Left lung (tissue), 10 donors: Measurements from ENCODE around the gene ALDH16A1. TPM values are rescaled to one million over a fixed set of nuclear protein-coding genes. Genes with fewer than 3 reads are reported as not detected.

Source experiments
- ATAC-seq: fragments of 200-7000 bp; cut with Tn5 transposase; one replicate; pipeline ENCODE4 v1.9.1; 2020; ENCODE audit warnings: moderate library complexity
- DNase-seq, 4 donors: peaks; one replicate each; pipeline ENCODE4 v3.0.0-alpha.2; 2013 to 2020
- H3K27ac ChIP-seq, 2 donors: fragments of 200-600 bp; sonication (generic) in 1 of 2; one replicate each; pipeline versions ENCODE4 v1.5.0 to v1.8.0; 2020 to 2021
- H3K27me3 ChIP-seq, 2 donors: fragments of 200-600 bp; sonication (generic) in 1 of 2; one replicate each; pipeline versions ENCODE4 v1.5.0 to v1.8.0; 2020 to 2021
- H3K36me3 ChIP-seq, 2 donors: fragments of 200-600 bp; sonication (generic) in 1 of 2; one replicate each; pipeline versions ENCODE4 v1.5.0 to v1.8.0; 2020 to 2021
- H3K4me1 ChIP-seq, 2 donors: fragments of 200-600 bp; one replicate each; pipeline ENCODE4 v1.8.0; 2021
- H3K4me3 ChIP-seq, 2 donors: fragments of 200-600 bp; sonication (generic) in 1 of 2; one replicate each; pipeline versions ENCODE4 v1.5.0 to v1.8.0; 2020 to 2021; ENCODE audit warnings: mild to moderate bottlenecking in 1 of 2
- H3K9me3 ChIP-seq, 2 donors: fragments of 200-600 bp; sonication (generic) in 1 of 2; one replicate each; pipeline versions ENCODE4 v1.5.0 to v1.8.0; 2020 to 2021
- intact Hi-C, 2 donors: fragments of 100-400 bp; cut with DNase I; formaldehyde crosslinking; loops; one replicate each; pipeline versions ENCODE4 v1.11.2 to v1.14.2; 2022
- microRNA-seq, 2 donors: library from miRNA; unstranded; fragments of <30 nt; microRNA quantifications; one replicate each; pipeline ENCODE4, GENCODE V29; 2019
- polyA plus RNA-seq, 6 donors: library from polyadenylated mRNA; unstranded; fragments of 120-200 nt; gene quantifications; one replicate each; pipeline ENCODE4 v1.2.1, GENCODE V29; 2013; ENCODE audit not compliant: insufficient read length in 6 of 6
- total RNA-seq, 2 donors: library from RNA; stranded (reverse); fragmentation: NEBNext Ultra II Directional; extraction: Animal tissue kit (Norgen Biotek cat#: 25700); gene quantifications; one replicate each; pipeline ENCODE4 v1.2.1, GENCODE V29; 2021
- TF ChIP-seq, protein P1 (sequence below), 2 donors: fragments of 200-600 bp; sonication (generic) in 1 of 2; IDR thresholded peaks; one replicate each; pipeline versions ENCODE4 v1.5.0 to v1.8.0; 2021; ENCODE audit warnings: antibody characterized with exemption in 2 of 2
- donor health status: DM: no; HTN: yes; CAD: no.
- donor health status: DM: no; HTN: no; CAD: no.

Gene ALDH16A1
- total and polyA plus RNA-seq, 8 donors: 12.6 to 54.2 (median 18.1) TPM

DNA sequence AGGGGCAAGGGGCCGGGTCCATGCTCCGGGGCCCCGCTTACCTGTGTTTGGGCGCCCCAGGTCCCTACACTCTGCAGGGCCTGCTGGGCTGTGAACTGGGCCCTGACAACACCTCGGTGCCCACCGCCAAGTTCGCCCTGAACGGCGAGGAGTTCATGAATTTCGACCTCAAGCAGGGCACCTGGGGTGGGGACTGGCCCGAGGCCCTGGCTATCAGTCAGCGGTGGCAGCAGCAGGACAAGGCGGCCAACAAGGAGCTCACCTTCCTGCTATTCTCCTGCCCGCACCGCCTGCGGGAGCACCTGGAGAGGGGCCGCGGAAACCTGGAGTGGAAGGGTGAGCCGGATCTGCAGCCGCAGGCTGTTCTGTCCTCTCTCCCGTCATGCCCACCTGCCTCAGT, 61.1 kb downstream of the ALDH16A1 start:
- peak; percentile 6 for ATAC-seq
- DNase-seq: peak in 1 of 4 donors; percentile 75
- Histone ChIP-seq H3K4me3 (peak overlapping the region; percentile 72 to 74), H3K36me3 (peaks cover 0 to 14% of the 10 kb centered on the region in 2 donors), H3K27ac (peak overlapping the region in 1 of 2 donors; percentile 91), H3K27me3 (no peaks in the 10 kb centered on the region), H3K4me1 (peaks cover 0 to 59% of the 10 kb centered on the region in 2 donors), H3K9me3 (no peaks in the 10 kb centered on the region)
- TF ChIP-seq, protein P1, sequence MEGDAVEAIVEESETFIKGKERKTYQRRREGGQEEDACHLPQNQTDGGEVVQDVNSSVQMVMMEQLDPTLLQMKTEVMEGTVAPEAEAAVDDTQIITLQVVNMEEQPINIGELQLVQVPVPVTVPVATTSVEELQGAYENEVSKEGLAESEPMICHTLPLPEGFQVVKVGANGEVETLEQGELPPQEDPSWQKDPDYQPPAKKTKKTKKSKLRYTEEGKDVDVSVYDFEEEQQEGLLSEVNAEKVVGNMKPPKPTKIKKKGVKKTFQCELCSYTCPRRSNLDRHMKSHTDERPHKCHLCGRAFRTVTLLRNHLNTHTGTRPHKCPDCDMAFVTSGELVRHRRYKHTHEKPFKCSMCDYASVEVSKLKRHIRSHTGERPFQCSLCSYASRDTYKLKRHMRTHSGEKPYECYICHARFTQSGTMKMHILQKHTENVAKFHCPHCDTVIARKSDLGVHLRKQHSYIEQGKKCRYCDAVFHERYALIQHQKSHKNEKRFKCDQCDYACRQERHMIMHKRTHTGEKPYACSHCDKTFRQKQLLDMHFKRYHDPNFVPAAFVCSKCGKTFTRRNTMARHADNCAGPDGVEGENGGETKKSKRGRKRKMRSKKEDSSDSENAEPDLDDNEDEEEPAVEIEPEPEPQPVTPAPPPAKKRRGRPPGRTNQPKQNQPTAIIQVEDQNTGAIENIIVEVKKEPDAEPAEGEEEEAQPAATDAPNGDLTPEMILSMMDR (IDR thresholded peaks at IDR 0.05): no peak
- intact Hi-C loops: no loop called here

DNA sequence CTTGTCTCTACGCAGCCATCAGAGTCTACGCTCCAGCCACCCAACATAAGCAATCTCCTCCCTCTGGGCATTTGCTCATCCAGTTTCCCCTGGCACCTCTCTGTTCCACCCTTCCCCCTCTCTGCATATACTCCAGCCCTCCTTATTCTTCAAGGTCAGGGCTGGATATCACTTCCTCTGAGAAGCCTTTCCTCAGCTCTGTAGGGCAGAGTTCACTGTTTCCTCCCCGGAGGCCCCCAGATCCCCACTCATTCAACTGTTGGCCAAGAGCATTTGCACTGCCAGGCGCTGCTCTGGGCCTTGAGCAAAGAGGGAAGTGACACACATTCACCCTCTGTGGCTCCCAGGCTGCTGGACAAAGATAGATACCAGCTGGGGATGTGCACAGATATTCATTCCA, 62.7 kb downstream of the ALDH16A1 start:
- Histone ChIP-seq H3K27me3 (no peaks in the 10 kb centered on the region), H3K27ac (peak overlapping the region in 1 of 2 donors; percentile 76), H3K9me3 (no peaks in the 10 kb centered on the region), H3K4me1 (peaks cover 0 to 64% of the 10 kb centered on the region in 2 donors), H3K4me3 (peak overlapping the region in 1 of 2 donors; percentile 74), H3K36me3 (peaks cover 0 to 29% of the 10 kb centered on the region in 2 donors)
- DNase-seq: peak in 1 of 4 donors; percentile 78
- peak; percentile 30 for ATAC-seq
- TF ChIP-seq, protein P1 (IDR thresholded peaks at IDR 0.05): no peak
- intact Hi-C loops: no loop called here

DNA sequence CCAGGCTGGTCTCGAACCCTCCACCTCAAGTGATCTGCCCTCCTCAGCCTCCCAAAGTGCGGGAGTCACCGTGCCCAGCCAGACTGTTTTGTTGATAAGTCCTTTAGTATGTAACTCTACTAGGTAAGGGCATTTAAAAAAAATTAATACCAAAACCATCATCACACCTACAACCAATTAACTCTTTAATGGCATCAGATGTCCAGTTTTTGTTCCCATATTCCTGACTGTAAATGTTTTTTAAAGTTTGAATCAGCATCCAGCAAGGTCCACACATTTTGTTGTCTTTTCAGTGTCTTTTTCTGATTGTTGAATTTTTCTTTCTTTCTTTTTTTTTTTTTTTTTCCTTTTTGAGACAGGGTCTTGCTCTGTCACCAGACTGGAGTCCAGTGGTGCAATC, 65.0 kb downstream of the ALDH16A1 start:
- Histone ChIP-seq H3K27ac (no peak overlapping the region), H3K27me3 (no peaks in the 10 kb centered on the region), H3K4me1 (peaks cover 0 to 47% of the 10 kb centered on the region in 2 donors), H3K9me3 (no peaks in the 10 kb centered on the region), H3K4me3 (no peak overlapping the region), H3K36me3 (peaks cover 0 to 46% of the 10 kb centered on the region in 2 donors)
- DNase-seq (no peak), ATAC-seq (no peak)
- intact Hi-C loops: no loop called here
- TF ChIP-seq, protein P1 (IDR thresholded peaks at IDR 0.05): no peak

Small RNA genes within 50 kb of the gene (microRNA-seq; reads per million reads assigned to microRNA genes)
- 699 to 2,764 reads per million in 2 donors for gene MIR150

Other genes starting within 250 kb of the ALDH16A1 start
- 1 to 10 TPM in 1 of 2 donors, under 1 TPM in 1; 0.52 to 1.0 TPM for gene SLC6A16, start 128.0 kb upstream of the ALDH16A1 start, total RNA-seq
- 1 to 10 TPM; 2.5 to 6.2 (median 4.3) TPM for gene SLC6A16, start 128.0 kb upstream of the ALDH16A1 start, polyA plus RNA-seq
- 10 to 100 TPM; 59.0 to 83.2 TPM for gene CD37, start 117.8 kb upstream of the ALDH16A1 start, total RNA-seq
- gene CD37, start 117.8 kb upstream of the ALDH16A1 start, polyA plus RNA-seq: 10 to 100 TPM; 36.5 to 55.9 (median 52.4) TPM
- gene TEAD2, start 90.8 kb upstream of the ALDH16A1 start, total RNA-seq: 10 to 100 TPM; 36.3 to 50.5 TPM
- gene TEAD2, start 90.8 kb upstream of the ALDH16A1 start, polyA plus RNA-seq: 100 to 1,000 TPM; 108 to 136 (median 123) TPM
- 1 to 10 TPM in 1 of 2 donors, not detected in 1; 1.0 TPM for gene DKKL1, start 89.3 kb upstream of the ALDH16A1 start, total RNA-seq
- 1 to 10 TPM; 3.4 to 5.5 (median 4.6) TPM for gene DKKL1, start 89.3 kb upstream of the ALDH16A1 start, polyA plus RNA-seq
- 1 to 10 TPM in 1 of 2 donors, under 1 TPM in 1; 0.84 to 3.6 TPM for gene KASH5, start 65.0 kb upstream of the ALDH16A1 start, total RNA-seq
- not detected for gene KASH5, start 65.0 kb upstream of the ALDH16A1 start, polyA plus RNA-seq
- not detected for gene PTH2, start 29.8 kb upstream of the ALDH16A1 start, total RNA-seq
- not detected for gene PTH2, start 29.8 kb upstream of the ALDH16A1 start, polyA plus RNA-seq
- gene GFY, start 27.8 kb upstream of the ALDH16A1 start, total RNA-seq: not detected
- not detected for gene GFY, start 27.8 kb upstream of the ALDH16A1 start, polyA plus RNA-seq
- under 1 TPM; 0.29 to 0.34 TPM for gene SLC17A7, start 11.7 kb upstream of the ALDH16A1 start, total RNA-seq
- gene SLC17A7, start 11.7 kb upstream of the ALDH16A1 start, polyA plus RNA-seq: under 1 TPM; 0.21 to 0.70 (median 0.36) TPM
- 10 to 100 TPM; 54.4 to 78.5 TPM for gene PIH1D1, start 1.4 kb upstream of the ALDH16A1 start, total RNA-seq
- 10 to 100 TPM; 73.6 to 93.2 (median 79.6) TPM for gene PIH1D1, start 1.4 kb upstream of the ALDH16A1 start, polyA plus RNA-seq
- 10 to 100 TPM in 1 of 2 donors, 1 to 10 TPM in 1; 6.8 to 10.1 TPM for gene FLT3LG, start 21.0 kb downstream of the ALDH16A1 start, total RNA-seq
- gene FLT3LG, start 21.0 kb downstream of the ALDH16A1 start, polyA plus RNA-seq: 1 to 10 TPM; 6.7 to 9.7 (median 7.4) TPM
- gene RPL13A, start 34.4 kb downstream of the ALDH16A1 start, total RNA-seq: 1,000 to 10,000 TPM; 1,924 to 2,053 TPM
- gene RPL13A, start 34.4 kb downstream of the ALDH16A1 start, polyA plus RNA-seq: 1,000 to 10,000 TPM; 3,217 to 4,076 (median 3,655) TPM
- 1,000 to 10,000 TPM; 1,463 to 1,657 TPM for gene RPS11, start 43.2 kb downstream of the ALDH16A1 start, total RNA-seq
- gene RPS11, start 43.2 kb downstream of the ALDH16A1 start, polyA plus RNA-seq: 1,000 to 10,000 TPM; 3,128 to 3,903 (median 3,649) TPM
- gene FCGRT, start 59.4 kb downstream of the ALDH16A1 start, total RNA-seq: 100 to 1,000 TPM; 283 to 288 TPM
- 100 to 1,000 TPM; 287 to 382 (median 307) TPM for gene FCGRT, start 59.4 kb downstream of the ALDH16A1 start, polyA plus RNA-seq
- 10 to 100 TPM; 55.4 to 65.3 TPM for gene RCN3, start 74.8 kb downstream of the ALDH16A1 start, total RNA-seq
- 10 to 100 TPM; 17.1 to 42.5 (median 22.4) TPM for gene RCN3, start 74.8 kb downstream of the ALDH16A1 start, polyA plus RNA-seq
- gene NOSIP, start 127.3 kb downstream of the ALDH16A1 start, total RNA-seq: 10 to 100 TPM; 40.8 to 45.0 TPM
- gene NOSIP, start 127.3 kb downstream of the ALDH16A1 start, polyA plus RNA-seq: 10 to 100 TPM; 56.6 to 67.9 (median 63.6) TPM
- gene PRRG2, start 128.1 kb downstream of the ALDH16A1 start, total RNA-seq: 10 to 100 TPM in 1 of 2 donors, 1 to 10 TPM in 1; 7.6 to 13.6 TPM
- 1 to 10 TPM; 3.8 to 6.8 (median 5.1) TPM for gene PRRG2, start 128.1 kb downstream of the ALDH16A1 start, polyA plus RNA-seq
- gene PRR12, start 138.0 kb downstream of the ALDH16A1 start, total RNA-seq: 10 to 100 TPM; 26.1 to 26.7 TPM
- gene PRR12, start 138.0 kb downstream of the ALDH16A1 start, polyA plus RNA-seq: 10 to 100 TPM; 21.4 to 33.7 (median 27.0) TPM
- 100 to 1,000 TPM in 1 of 2 donors, 10 to 100 TPM in 1; 76.0 to 131 TPM for gene RRAS, start 186.9 kb downstream of the ALDH16A1 start, total RNA-seq
- gene RRAS, start 186.9 kb downstream of the ALDH16A1 start, polyA plus RNA-seq: 10 to 100 TPM; 21.4 to 34.0 (median 27.7) TPM
- 10 to 100 TPM; 61.5 to 63.8 TPM for gene SCAF1, start 189.0 kb downstream of the ALDH16A1 start, total RNA-seq
- 10 to 100 TPM; 24.7 to 36.6 (median 33.1) TPM for gene SCAF1, start 189.0 kb downstream of the ALDH16A1 start, polyA plus RNA-seq
- gene IRF3, start 212.6 kb downstream of the ALDH16A1 start, total RNA-seq: 10 to 100 TPM; 81.2 to 93.6 TPM
- 10 to 100 TPM; 60.2 to 79.1 (median 70.4) TPM for gene IRF3, start 212.6 kb downstream of the ALDH16A1 start, polyA plus RNA-seq
- gene BCL2L12, start 212.7 kb downstream of the ALDH16A1 start, total RNA-seq: 10 to 100 TPM; 20.6 to 22.2 TPM
- gene BCL2L12, start 212.7 kb downstream of the ALDH16A1 start, polyA plus RNA-seq: 10 to 100 TPM; 21.4 to 30.1 (median 28.2) TPM
- gene PRMT1, start 224.0 kb downstream of the ALDH16A1 start, total RNA-seq: 100 to 1,000 TPM in 1 of 2 donors, 10 to 100 TPM in 1; 79.3 to 137 TPM
- 100 to 1,000 TPM; 208 to 258 (median 224) TPM for gene PRMT1, start 224.0 kb downstream of the ALDH16A1 start, polyA plus RNA-seq
- gene ADM5, start 236.4 kb downstream of the ALDH16A1 start, total RNA-seq: 1 to 10 TPM in 1 of 2 donors, under 1 TPM in 1; 0.93 to 2.0 TPM
- gene ADM5, start 236.4 kb downstream of the ALDH16A1 start, polyA plus RNA-seq: 1 to 10 TPM; 1.2 to 2.6 (median 1.9) TPM
- 10 to 100 TPM in 1 of 2 donors, 1 to 10 TPM in 1; 6.2 to 11.3 TPM for gene CPT1C, start 237.9 kb downstream of the ALDH16A1 start, total RNA-seq
- gene CPT1C, start 237.9 kb downstream of the ALDH16A1 start, polyA plus RNA-seq: 10 to 100 TPM; 23.2 to 37.3 (median 29.3) TPM